Psoas muscle (tissue), 8 donors: ENCODE results near the gene ENTREP1. TPM values are rescaled to one million over a fixed set of nuclear protein-coding genes. Genes with fewer than 3 reads are reported as not detected.
A peak's percentile ranks its signal among the peaks of the same experiment; 100 is the strongest.

Source experiments
- ATAC-seq, 4 donors: fragments of 200-7000 bp; cut with Tn5 transposase; one replicate each; pipeline ENCODE4 v1.9.1; 2020; ENCODE audit warnings: moderate library complexity in 3 of 4, mild to moderate bottlenecking in 2 of 4
- DNase-seq, 2 donors: peaks; one replicate each; pipeline ENCODE4 v3.0.0-alpha.2; 2020
- H3K27ac ChIP-seq: fragments of 200-600 bp; one replicate; pipeline ENCODE4 v1.8.0; 2022
- H3K27me3 ChIP-seq, 3 donors: fragments of 200-600 bp in 1 of 3; one replicate each; pipeline versions ENCODE4 v1.6.1 to v1.8.0; 2013 to 2022; ENCODE audit warnings: low read length in 2 of 3, mild to moderate bottlenecking in 2 of 3, moderate library complexity in 1 of 3; ENCODE audit not compliant: insufficient read depth in 3 of 3
- H3K36me3 ChIP-seq, 2 donors: fragments of 200-600 bp in 1 of 2; one replicate each; pipeline versions ENCODE4 v1.6.1 to v1.8.0; 2013 to 2022; ENCODE audit warnings: low read depth in 1 of 2, mild to moderate bottlenecking in 1 of 2, moderate library complexity in 1 of 2; ENCODE audit not compliant: insufficient read depth in 1 of 2
- H3K4me1 ChIP-seq: fragments of 200-600 bp; one replicate; pipeline ENCODE4 v1.8.0; 2022
- H3K4me3 ChIP-seq: fragments of 200-600 bp; one replicate; pipeline ENCODE4 v1.8.0; 2022; ENCODE audit warnings: mild to moderate bottlenecking
- H3K9me3 ChIP-seq: fragments of 200-600 bp; one replicate; pipeline ENCODE4 v1.8.0; 2022
- WGBS, 3 donors: extraction: QIAGEN DNeasy Blood & Tissue Kit; methylation state at CpG; one replicate each; pipeline versions ENCODE4 v1.1.6 to v1.1.7; 2013; 5-methylcytosine and 5-hydroxymethylcytosine counted together
- intact Hi-C, 2 donors: fragments of 100-400 bp; cut with DNase I; formaldehyde crosslinking; loops; one replicate each; pipeline versions ENCODE4 v1.11.0 to v1.14.2; 2022
- polyA plus RNA-seq, 3 donors: library from polyadenylated mRNA; stranded (reverse); fragments of 200-250 nt; gene quantifications; one replicate each; pipeline ENCODE4 v1.2.3, GENCODE V29; 2013
- total RNA-seq, 4 donors: library from RNA; stranded (reverse); fragmentation: NEBNext Ultra II Directional in 2 of 4; extraction: Animal tissue kit (Norgen Biotek cat#: 25700) in 2 of 4; gene quantifications; one replicate each; pipeline versions ENCODE4 v1.2.1 to v1.2.4, GENCODE V29; 2021 to 2023
- TF ChIP-seq, protein P1 (sequence below): fragments of 200-600 bp; IDR thresholded peaks from one replicate; pipeline ENCODE4 v1.8.0; 2022; ENCODE audit warnings: antibody characterized with exemption
- donor health status: healthy with polysubstance abuse.
- donor health status: DM: no; HTN: no; CAD: no; lungs with moderate emphysema.
- donor health status: Bipolar disorder and iron deficiency.
- donor health status: healthy.
- donor health status: DM: yes; HTN: yes; CAD: no.
- donor health status: DM: no; HTN: no; CAD: no.
- donor health status: DM: no; HTN: no; CAD: no.
- donor health status: DM: yes; HTN: yes; CAD: no.

ENTREP1 gene
- total and polyA plus RNA-seq, 7 donors: 5.1 to 35.7 (median 19.6) TPM

DNA sequence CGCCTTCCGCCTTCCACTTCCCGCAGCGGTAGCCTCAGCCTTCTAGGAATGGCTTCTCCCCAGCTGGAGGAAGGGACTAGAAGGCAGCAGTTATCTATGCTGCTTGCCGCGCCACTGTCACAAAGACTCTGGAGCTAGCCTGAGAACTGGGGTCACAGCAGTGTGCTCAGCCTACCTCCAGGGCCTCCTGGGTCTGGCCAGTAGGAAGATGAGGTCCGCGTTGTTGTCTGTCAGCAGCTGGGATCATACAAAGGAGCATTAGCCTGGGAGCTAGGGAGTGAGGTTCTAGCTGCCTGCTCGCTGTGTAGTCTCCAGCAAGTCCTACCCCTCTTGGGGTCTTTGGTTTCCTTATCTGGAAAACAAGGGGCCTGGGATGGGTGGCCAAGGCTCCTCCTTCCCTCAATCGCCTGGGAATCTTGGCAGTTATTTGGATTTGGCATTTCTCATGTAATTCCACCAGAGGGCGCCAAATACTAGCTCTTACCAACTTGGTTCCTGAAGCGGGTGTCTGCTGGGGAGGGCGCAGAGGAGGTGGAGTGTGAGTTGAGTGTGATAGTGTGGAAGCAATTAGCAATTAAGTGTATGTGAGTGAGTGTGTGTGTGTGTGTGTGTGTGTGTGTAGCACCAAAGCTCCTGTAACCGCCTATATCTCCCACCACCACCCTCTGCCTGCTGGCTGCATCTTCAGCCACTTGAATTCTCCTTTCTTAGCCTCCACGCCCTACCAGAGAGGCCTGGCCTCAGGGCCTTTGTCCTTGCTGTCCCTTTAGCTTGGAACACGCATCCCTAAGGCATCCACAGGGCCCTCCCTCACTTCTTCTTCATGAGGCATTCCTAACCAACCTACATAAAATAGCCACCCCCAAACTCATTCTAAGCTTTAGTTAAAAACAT lies 97.1 kb downstream of the ENTREP1 start:
- H3K9me3 ChIP-seq: no peaks in the 10 kb centered on the region
- H3K4me1 ChIP-seq: no peaks in the 10 kb centered on the region
- 56 to 61% (median 58%) methylated on average over 16 of the region's 16 CpGs for WGBS, 3 donors
- DNase-seq: peak; percentile 37 to 67
- peak; percentile 83 to 97 (median 87) for ATAC-seq
- H3K27ac ChIP-seq: no peak overlapping the region
- no peaks in the 10 kb centered on the region for H3K36me3 ChIP-seq
- H3K4me3 ChIP-seq: no peak overlapping the region
- intact Hi-C loops: loop anchor here (2.0 to 5.0 kb wide), 6 partner anchors 75 to 495 kb away; partner anchors contain the start of gene APBA1 (in 1 of the 2)
- TF ChIP-seq, protein P1, sequence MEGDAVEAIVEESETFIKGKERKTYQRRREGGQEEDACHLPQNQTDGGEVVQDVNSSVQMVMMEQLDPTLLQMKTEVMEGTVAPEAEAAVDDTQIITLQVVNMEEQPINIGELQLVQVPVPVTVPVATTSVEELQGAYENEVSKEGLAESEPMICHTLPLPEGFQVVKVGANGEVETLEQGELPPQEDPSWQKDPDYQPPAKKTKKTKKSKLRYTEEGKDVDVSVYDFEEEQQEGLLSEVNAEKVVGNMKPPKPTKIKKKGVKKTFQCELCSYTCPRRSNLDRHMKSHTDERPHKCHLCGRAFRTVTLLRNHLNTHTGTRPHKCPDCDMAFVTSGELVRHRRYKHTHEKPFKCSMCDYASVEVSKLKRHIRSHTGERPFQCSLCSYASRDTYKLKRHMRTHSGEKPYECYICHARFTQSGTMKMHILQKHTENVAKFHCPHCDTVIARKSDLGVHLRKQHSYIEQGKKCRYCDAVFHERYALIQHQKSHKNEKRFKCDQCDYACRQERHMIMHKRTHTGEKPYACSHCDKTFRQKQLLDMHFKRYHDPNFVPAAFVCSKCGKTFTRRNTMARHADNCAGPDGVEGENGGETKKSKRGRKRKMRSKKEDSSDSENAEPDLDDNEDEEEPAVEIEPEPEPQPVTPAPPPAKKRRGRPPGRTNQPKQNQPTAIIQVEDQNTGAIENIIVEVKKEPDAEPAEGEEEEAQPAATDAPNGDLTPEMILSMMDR: peak; percentile 78
- H3K27me3 ChIP-seq: no peaks in the 10 kb centered on the region

- H3K27me3 ChIP-seq: no peaks in the 10 kb centered on the region
- H3K4me3 ChIP-seq: no peak overlapping the region
- ATAC-seq: no peak
- no peaks in the 10 kb centered on the region for H3K36me3 ChIP-seq
- H3K9me3 ChIP-seq: no peaks in the 10 kb centered on the region
- H3K27ac ChIP-seq: no peak overlapping the region
- 61 to 76% (median 68%) methylated on average over 17 of the region's 17 CpGs for WGBS, 3 donors
- TF ChIP-seq, protein P1: no peak
- no peaks in the 10 kb centered on the region for H3K4me1 ChIP-seq
- intact Hi-C loops: loop anchor here in 1 of 2 donors (2.0 kb wide), 1 partner anchor 124 kb away; no protein-coding TSS in a partner anchor
- DNase-seq: no peak
Measured at GRCh38 chr9:69425136-69425801, 100.3 kb downstream of the ENTREP1 start.

- intact Hi-C loops: no loop called here
- Histone ChIP-seq H3K27ac (no peak overlapping the region), H3K4me1 (no peaks in the 10 kb centered on the region), H3K27me3 (no peaks in the 10 kb centered on the region), H3K4me3 (no peak overlapping the region), H3K9me3 (no peaks in the 10 kb centered on the region), H3K36me3 (no peaks in the 10 kb centered on the region)
- DNase-seq (no peak), ATAC-seq (no peak)
- 88 to 90% (median 89%) methylated on average over 4 of the region's 4 CpGs for WGBS, 3 donors
- TF ChIP-seq, protein P1: no peak
Measured at GRCh38 chr9:69427286-69427685, 102.3 kb downstream of the ENTREP1 start.

DNA sequence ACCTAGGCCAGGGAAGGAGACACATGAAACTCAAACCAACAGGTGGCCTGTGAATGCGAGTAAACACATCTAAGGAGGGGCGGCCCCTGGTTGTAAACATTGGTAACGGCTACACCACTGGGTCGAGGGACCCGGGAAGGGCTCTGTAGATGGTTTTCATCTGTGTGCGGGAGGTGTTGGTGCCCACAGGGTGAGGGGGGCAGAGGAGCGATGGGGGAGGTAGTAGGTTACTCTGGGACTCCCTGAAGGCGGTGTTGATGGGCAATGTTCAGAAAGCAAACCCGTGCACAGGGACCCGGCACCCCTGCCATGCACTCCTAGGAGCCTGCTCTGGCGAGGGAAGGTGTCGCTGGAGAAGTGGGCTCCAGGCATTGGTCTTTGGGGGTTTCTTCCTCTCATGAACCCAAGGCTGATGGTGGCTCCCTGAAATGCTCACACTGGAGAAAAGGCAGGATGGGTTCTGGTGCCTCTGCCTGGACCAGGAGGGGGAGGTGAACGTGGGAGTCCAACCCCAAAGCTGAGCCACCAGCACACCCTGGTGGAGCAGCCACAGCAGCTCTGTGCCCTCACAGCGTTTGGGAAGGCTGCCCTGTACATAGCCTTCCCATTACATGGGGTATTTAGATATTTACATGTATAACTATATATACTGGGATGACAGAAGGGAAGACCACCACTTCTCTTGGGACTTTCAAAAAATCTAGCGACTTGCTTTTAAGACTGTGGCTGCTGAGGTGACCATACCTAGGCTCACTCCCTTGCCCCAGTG lies 103.2 kb downstream of the ENTREP1 start:
- no peaks in the 10 kb centered on the region for H3K9me3 ChIP-seq
- no peaks in the 10 kb centered on the region for H3K4me1 ChIP-seq
- 87 to 90% (median 87%) methylated on average over 15 of the region's 15 CpGs for WGBS, 3 donors
- no peaks in the 10 kb centered on the region for H3K36me3 ChIP-seq
- TF ChIP-seq, protein P1: no peak
- DNase-seq (no peak), ATAC-seq (no peak)
- intact Hi-C loops: no loop called here
- no peak overlapping the region for H3K4me3 ChIP-seq
- no peak overlapping the region for H3K27ac ChIP-seq
- H3K27me3 ChIP-seq: no peaks in the 10 kb centered on the region
